C4-2B (cell line): ENCODE results near the gene AOC1.

Source experiments
- ZFX ChIP-seq: fragments of 450-650 bp; IDR thresholded peaks from 2 replicates; pipeline ENCODE4 v1.6.1; 2017
- TF ChIP-seq, protein P1 (sequence below): fragments of 450-650 bp; conservative IDR thresholded peaks from 2 replicates; pipeline ENCODE4 v1.5.1; 2017; ENCODE audit warnings: mild to moderate bottlenecking

DNA sequence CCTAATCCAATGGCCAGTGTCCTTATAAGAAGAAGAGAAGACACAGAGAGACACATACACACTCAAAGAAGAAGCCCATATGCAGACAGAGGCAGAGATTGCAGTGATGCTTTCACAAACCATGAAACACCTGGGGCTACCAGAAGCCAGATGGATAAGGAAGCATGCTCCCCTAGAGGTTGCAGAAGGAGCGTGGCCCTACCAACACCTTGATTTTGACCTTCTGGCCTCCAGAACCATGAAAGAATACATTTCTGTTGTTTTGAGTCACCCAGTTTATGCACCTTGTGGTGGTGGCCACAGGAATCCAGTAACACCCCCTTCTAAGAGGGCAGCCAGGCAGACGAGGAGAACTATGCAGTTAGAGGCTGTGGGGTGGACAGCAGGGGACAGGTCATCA is 43.5 kb downstream of the AOC1 start:
- TF ChIP-seq ZFX: no peak
- TF ChIP-seq, protein P1, sequence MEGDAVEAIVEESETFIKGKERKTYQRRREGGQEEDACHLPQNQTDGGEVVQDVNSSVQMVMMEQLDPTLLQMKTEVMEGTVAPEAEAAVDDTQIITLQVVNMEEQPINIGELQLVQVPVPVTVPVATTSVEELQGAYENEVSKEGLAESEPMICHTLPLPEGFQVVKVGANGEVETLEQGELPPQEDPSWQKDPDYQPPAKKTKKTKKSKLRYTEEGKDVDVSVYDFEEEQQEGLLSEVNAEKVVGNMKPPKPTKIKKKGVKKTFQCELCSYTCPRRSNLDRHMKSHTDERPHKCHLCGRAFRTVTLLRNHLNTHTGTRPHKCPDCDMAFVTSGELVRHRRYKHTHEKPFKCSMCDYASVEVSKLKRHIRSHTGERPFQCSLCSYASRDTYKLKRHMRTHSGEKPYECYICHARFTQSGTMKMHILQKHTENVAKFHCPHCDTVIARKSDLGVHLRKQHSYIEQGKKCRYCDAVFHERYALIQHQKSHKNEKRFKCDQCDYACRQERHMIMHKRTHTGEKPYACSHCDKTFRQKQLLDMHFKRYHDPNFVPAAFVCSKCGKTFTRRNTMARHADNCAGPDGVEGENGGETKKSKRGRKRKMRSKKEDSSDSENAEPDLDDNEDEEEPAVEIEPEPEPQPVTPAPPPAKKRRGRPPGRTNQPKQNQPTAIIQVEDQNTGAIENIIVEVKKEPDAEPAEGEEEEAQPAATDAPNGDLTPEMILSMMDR: no peak
